H1 (cell line): ENCODE measurements around the gene ADGRL3. TPM values are rescaled to one million over a fixed set of nuclear protein-coding genes. Genes with fewer than 3 reads are reported as not detected.

Experiments used
- CTCF ChIA-PET: fragments of 300-600 bp; sonication (Branson Sonifier 250); formaldehyde crosslinking; loops from one replicate; lab custom pipeline; 2021; ENCODE audit not compliant: partially characterized antibody; lab: Charles Lee
- POLR2A ChIA-PET: fragments of 300-600 bp; sonication (Branson Sonifier 250); formaldehyde crosslinking; loops from one replicate; lab custom pipeline; 2021; ENCODE audit warnings: inconsistent platforms; ENCODE audit not compliant: partially characterized antibody; lab: Charles Lee
- DNase-seq, 2 experiments: peaks; one replicate each; pipeline versions ENCODE4 v3.0.0 to v3.0.0-alpha.2; 2010 to 2022; ENCODE audit warnings: low spot score in 2 of 2, low read depth in 1 of 2, mixed read lengths in 1 of 2
- FAIRE-seq: peaks from 2 replicates; lab custom pipeline; 2011; peaks lifted over from hg19 to GRCh38; lab: Jason Lieb, UNC
- H2AFZ ChIP-seq: 2 replicates; pipeline ENCODE4 v1.8.1; 2012; ENCODE audit warnings: low read length, inconsistent platforms
- H2AK5ac ChIP-seq: 2 replicates; pipeline ENCODE4 v1.6.1; 2013; ENCODE audit warnings: low read depth, low read length
- H2BK120ac ChIP-seq: replicated peaks from 2 replicates; pipeline ENCODE3; 2013; ENCODE audit warnings: low read depth, low read length, inconsistent platforms
- H2BK12ac ChIP-seq: 2 replicates; pipeline ENCODE4 v1.6.1; 2013; ENCODE audit warnings: low read depth, low read length
- H2BK15ac ChIP-seq: 2 replicates; pipeline ENCODE4 v1.6.1; 2013; ENCODE audit warnings: low read length
- H2BK20ac ChIP-seq: 2 replicates; pipeline ENCODE4 v1.6.1; 2013; ENCODE audit warnings: low read length
- H2BK5ac ChIP-seq: 2 replicates; pipeline ENCODE4 v1.6.1; 2013; ENCODE audit warnings: low read depth, low read length
- H3K14ac ChIP-seq: 2 replicates; pipeline ENCODE4 v1.6.1; 2013; ENCODE audit warnings: inconsistent platforms; ENCODE audit not compliant: insufficient read length
- H3K18ac ChIP-seq: 2 replicates; pipeline ENCODE4 v1.6.1; 2013; ENCODE audit warnings: low read length; ENCODE audit errors: extremely low read depth
- H3K23ac ChIP-seq: 2 replicates; pipeline ENCODE4 v1.6.1; 2013; ENCODE audit warnings: inconsistent platforms; ENCODE audit not compliant: insufficient read length
- H3K23me2 ChIP-seq: 2 replicates; pipeline ENCODE4 v1.6.1; 2013; ENCODE audit warnings: low read depth, low read length
- H3K27ac ChIP-seq: 2 replicates; pipeline ENCODE4 v1.6.1; 2011; ENCODE audit warnings: low read depth, low read length, inconsistent platforms
- H3K27me3 ChIP-seq, 4 experiments: replicated peaks in 1 of 4; 1 replicate in 1 of 4; 2 replicates in 3 of 4; pipeline versions ENCODE4 v1.6.1 to v1.8.1; 2011 to 2013; ENCODE audit warnings: low read length in 3 of 4, mild to moderate bottlenecking in 3 of 4, inconsistent platforms in 2 of 4, mixed read lengths in 2 of 4, moderate library complexity in 1 of 4; ENCODE audit not compliant: control insufficient read depth in 3 of 4, insufficient read depth in 3 of 4; ENCODE audit errors: extremely low read depth in 1 of 4
- H3K36me3 ChIP-seq, 4 experiments: 2 replicates each; pipeline versions ENCODE4 v1.6.1 to v1.8.1; 2011 to 2013; ENCODE audit warnings: mild to moderate bottlenecking in 4 of 4, low read length in 3 of 4, moderate library complexity in 2 of 4, control low read depth in 1 of 4, inconsistent platforms in 1 of 4; ENCODE audit not compliant: insufficient read depth in 4 of 4, control insufficient read depth in 2 of 4
- H3K4ac ChIP-seq: replicated peaks from 2 replicates; pipeline ENCODE3; 2013; ENCODE audit warnings: low read length, low read depth, mixed read lengths, inconsistent platforms; ENCODE audit not compliant: insufficient read length
- H3K4me1 ChIP-seq, 4 experiments: replicated peaks in 1 of 4; 1 replicate in 1 of 4; 2 replicates in 3 of 4; pipeline versions ENCODE4 v1.6.1 to v1.8.1; 2011 to 2013; ENCODE audit warnings: low read length in 3 of 4, inconsistent platforms in 2 of 4, mixed read lengths in 1 of 4; ENCODE audit not compliant: insufficient read depth in 4 of 4, control insufficient read depth in 3 of 4
- H3K4me2 ChIP-seq, 2 experiments: 2 replicates each; pipeline versions ENCODE4 v1.6.1 to v1.8.1; 2011 to 2013; ENCODE audit warnings: low read depth in 2 of 2, low read length in 2 of 2, control low read depth in 1 of 2, inconsistent platforms in 1 of 2, mild to moderate bottlenecking in 1 of 2; ENCODE audit not compliant: insufficient read depth in 1 of 2
- H3K4me3 ChIP-seq, 4 experiments: fragments of 200-600, 300-600 bp in 1 of 4; sonication (generic), shearing (Covaris generic), sonication (Bioruptor Twin) in 1 of 4; 2 replicates each; pipeline versions ENCODE4 v1.5.1 to v1.8.1; 2011 to 2016; ENCODE audit warnings: low read length in 4 of 4, low read depth in 3 of 4, control low read depth in 2 of 4, inconsistent platforms in 2 of 4, mild to moderate bottlenecking in 2 of 4, mixed read lengths in 1 of 4, moderate library complexity in 1 of 4; ENCODE audit not compliant: insufficient read depth in 2 of 4; ENCODE audit errors: extremely low read depth in 1 of 4
- H3K56ac ChIP-seq: replicated peaks from 2 replicates; pipeline ENCODE3; 2013; ENCODE audit warnings: low read depth, mild to moderate bottlenecking, mixed read lengths, low read length, inconsistent platforms; ENCODE audit not compliant: insufficient read length
- H3K79me1 ChIP-seq: 2 replicates; pipeline ENCODE4 v1.6.1; 2013; ENCODE audit warnings: low read depth, low read length, control low read depth
- H3K79me2 ChIP-seq, 2 experiments: 2 replicates each; pipeline versions ENCODE4 v1.6.1 to v1.8.1; 2012 to 2013; ENCODE audit warnings: low read length in 2 of 2, mild to moderate bottlenecking in 2 of 2, inconsistent platforms in 1 of 2; ENCODE audit not compliant: insufficient read depth in 2 of 2, control insufficient read depth in 1 of 2
- H3K9ac ChIP-seq, 4 experiments: replicated peaks in 1 of 4; 1 replicate in 1 of 4; 2 replicates in 3 of 4; pipeline versions ENCODE4 v1.6.1 to v1.8.1; 2011 to 2013; ENCODE audit warnings: low read depth in 3 of 4, low read length in 3 of 4, control low read depth in 2 of 4, mild to moderate bottlenecking in 2 of 4, moderate library complexity in 2 of 4, inconsistent platforms in 1 of 4; ENCODE audit errors: extremely low read depth in 1 of 4
- H3K9me3 ChIP-seq, 2 experiments: 2 replicates each; pipeline versions ENCODE4 v1.6.1 to v1.8.1; 2012 to 2013; ENCODE audit warnings: mild to moderate bottlenecking in 2 of 2, moderate library complexity in 2 of 2, control low read depth in 1 of 2, inconsistent platforms in 1 of 2, low read depth in 1 of 2, low read length in 1 of 2, mixed read lengths in 1 of 2; ENCODE audit not compliant: insufficient read depth in 2 of 2
- H4K20me1 ChIP-seq, 2 experiments: replicated peaks in 1 of 2; 2 replicates each; pipeline versions ENCODE3 to v1.8.1; 2011 to 2013; ENCODE audit warnings: inconsistent platforms in 2 of 2, low read length in 2 of 2, mild to moderate bottlenecking in 1 of 2; ENCODE audit not compliant: insufficient read depth in 2 of 2, control insufficient read depth in 1 of 2
- H4K5ac ChIP-seq: 2 replicates; pipeline ENCODE4 v1.6.1; 2013; ENCODE audit warnings: low read length, low read depth, mixed read lengths, inconsistent platforms; ENCODE audit not compliant: insufficient read length
- H4K8ac ChIP-seq: 2 replicates; pipeline ENCODE4 v1.8.0; 2013; ENCODE audit warnings: mild to moderate bottlenecking, moderate library complexity, low read length, inconsistent platforms; ENCODE audit not compliant: insufficient read depth; ENCODE audit errors: extremely low read depth
- H4K91ac ChIP-seq: replicated peaks from 2 replicates; pipeline ENCODE3; 2013; ENCODE audit warnings: low read length, mixed read lengths, inconsistent platforms; ENCODE audit not compliant: insufficient read length
- EZH2 ChIP-seq: fragments of 200-600 bp; sonication (generic); IDR thresholded peaks from 2 replicates; pipeline ENCODE4 v1.7.1; 2012; ENCODE audit warnings: low read depth, mild to moderate bottlenecking, moderate library complexity, low read length, inconsistent platforms; ENCODE audit not compliant: severe bottlenecking
- FOSL1 ChIP-seq: IDR thresholded peaks from 2 replicates; pipeline ENCODE4 v1.6.1; 2011; ENCODE audit warnings: mild to moderate bottlenecking, low read depth, low read length, moderate library complexity; ENCODE audit not compliant: insufficient read depth
- NRF1 ChIP-seq: IDR thresholded peaks from 2 replicates; pipeline ENCODE4 v1.6.1; 2011; ENCODE audit warnings: mild to moderate bottlenecking, low read depth, low read length, improper control_type of control experiment
- YY1 ChIP-seq: IDR thresholded peaks from 2 replicates; pipeline ENCODE4 v1.6.1; 2011; ENCODE audit warnings: low read depth, mild to moderate bottlenecking, low read length
- WGBS, 2 experiments: shearing (Covaris generic) in 1 of 2; methylation state at CpG; one replicate each; pipeline versions ENCODE4 v1.1.6 to v1.1.7; 2013 to 2015; ENCODE audit warnings: low lambda C conversion rate in 2 of 2, mixed read lengths in 2 of 2, inconsistent platforms in 1 of 2, low coverage in 1 of 2, missing lambda C conversion rate in 1 of 2; ENCODE audit not compliant: insufficient replicate concordance in 2 of 2, insufficient coverage in 1 of 2, insufficient read length in 1 of 2; ENCODE audit errors: extremely low coverage in 1 of 2, missing lambda C conversion rate in 1 of 2; 5-methylcytosine and 5-hydroxymethylcytosine counted together
- polyA plus RNA-seq, 7 experiments: library from polyadenylated mRNA; depleted of rRNA in 3 of 7; stranded (reverse) in 5 of 7; unstranded in 2 of 7; fragments of >200 nt in 5 of 7; fragments of 200-250 nt in 2 of 7; gene quantifications; 1 replicate in 5 of 7; 2 replicates in 1 of 7; 4 replicates in 1 of 7; pipeline versions ENCODE4 v1.2.1 to v1.2.3, GENCODE V29; 2011 to 2013; ENCODE audit warnings: missing spikeins in 2 of 7, mixed read lengths in 2 of 7
- total RNA-seq: library from RNA; stranded (reverse); fragmentation: NEBNext Ultra II Directional; extraction: Animal tissue kit (Norgen Biotek cat#: 25700); gene quantifications from 2 replicates; pipeline ENCODE4 v1.2.1, GENCODE V29; 2021

ADGRL3 gene
- total and polyA plus RNA-seq, 2 of the 8 experiments (the other 6 are each of a cell fraction or from before 2014, with no cell fraction given): 6.6 to 13.0 TPM

- ChIA-PET POLR2A (no interaction called here), CTCF (interaction anchor here (1.0 kb wide), 1 partner anchor 9 kb away, joined by 3 read pairs; no protein-coding TSS in a partner anchor)
- no peak overlapping the region for H2BK5ac ChIP-seq
- no peak overlapping the region for H2BK120ac ChIP-seq
- peak overlapping the region; percentile 69 for H3K4ac ChIP-seq
- no peak overlapping the region for H2AK5ac ChIP-seq
- no peaks in the 10 kb centered on the region for H3K9me3 ChIP-seq
- H4K5ac ChIP-seq: no peak overlapping the region
- H3K23me2 ChIP-seq: no peaks in the 10 kb centered on the region
- H3K23ac ChIP-seq: no peak overlapping the region
- no peaks in the 10 kb centered on the region; a peak in 1 of 8 replicates for H3K36me3 ChIP-seq
- TF ChIP-seq YY1 (no peak), EZH2 (no peak), FOSL1 (no peak), NRF1 (no peak)
- DNase-seq (no peak), FAIRE-seq (no peak)
- no peak overlapping the region for H3K14ac ChIP-seq
- no peak overlapping the region for H3K4me3 ChIP-seq
- no peaks in the 10 kb centered on the region for H4K20me1 ChIP-seq
- H3K4me1 ChIP-seq: no peaks in the 10 kb centered on the region
- no peaks in the 10 kb centered on the region for H3K79me1 ChIP-seq
- no peak overlapping the region for H3K18ac ChIP-seq
- 77% methylated on average over 4 of the region's 4 CpGs; no CpG with 5 or more reads in 1 of the 2 experiments for WGBS, 2 experiments
- no peak overlapping the region for H4K91ac ChIP-seq
- no peak overlapping the region for H2BK12ac ChIP-seq
- H2BK20ac ChIP-seq: no peak overlapping the region
- H3K27ac ChIP-seq: no peak overlapping the region
- H3K56ac ChIP-seq: no peak overlapping the region
- no peaks in the 10 kb centered on the region for H3K79me2 ChIP-seq
- H2BK15ac ChIP-seq: no peak overlapping the region
- H3K27me3 ChIP-seq: no peaks in the 10 kb centered on the region
- H3K4me2 ChIP-seq: no peak overlapping the region
- H2AFZ ChIP-seq: no peak overlapping the region
- H4K8ac ChIP-seq: no peak overlapping the region
- H3K9ac ChIP-seq: no peak overlapping the region
Measured at GRCh38 chr4:61817071-61817470, 616.9 kb downstream of the ADGRL3 start.
